Measurements from ENCODE around the gene MAGEB2. TPM values are rescaled to one million over a fixed set of nuclear protein-coding genes. Genes with fewer than 3 reads are reported as not detected.

MAGEB2 gene, protein sequence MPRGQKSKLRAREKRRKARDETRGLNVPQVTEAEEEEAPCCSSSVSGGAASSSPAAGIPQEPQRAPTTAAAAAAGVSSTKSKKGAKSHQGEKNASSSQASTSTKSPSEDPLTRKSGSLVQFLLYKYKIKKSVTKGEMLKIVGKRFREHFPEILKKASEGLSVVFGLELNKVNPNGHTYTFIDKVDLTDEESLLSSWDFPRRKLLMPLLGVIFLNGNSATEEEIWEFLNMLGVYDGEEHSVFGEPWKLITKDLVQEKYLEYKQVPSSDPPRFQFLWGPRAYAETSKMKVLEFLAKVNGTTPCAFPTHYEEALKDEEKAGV
- total RNA-seq (2021; ENCODE audit: unreplicated experiment): 0.10 TPM
- not detected for polyA plus RNA-seq (2012; ENCODE audit: insufficient read length)
- Bru-seq, nascent RNA: not detected
- BruChase-seq, experiment 1, labeled RNA remaining after a 2-hour chase: not detected
- BruChase-seq, experiment 2, labeled RNA remaining after a 6-hour chase: not detected
- long read RNA-seq: 0 reads

DNA sequence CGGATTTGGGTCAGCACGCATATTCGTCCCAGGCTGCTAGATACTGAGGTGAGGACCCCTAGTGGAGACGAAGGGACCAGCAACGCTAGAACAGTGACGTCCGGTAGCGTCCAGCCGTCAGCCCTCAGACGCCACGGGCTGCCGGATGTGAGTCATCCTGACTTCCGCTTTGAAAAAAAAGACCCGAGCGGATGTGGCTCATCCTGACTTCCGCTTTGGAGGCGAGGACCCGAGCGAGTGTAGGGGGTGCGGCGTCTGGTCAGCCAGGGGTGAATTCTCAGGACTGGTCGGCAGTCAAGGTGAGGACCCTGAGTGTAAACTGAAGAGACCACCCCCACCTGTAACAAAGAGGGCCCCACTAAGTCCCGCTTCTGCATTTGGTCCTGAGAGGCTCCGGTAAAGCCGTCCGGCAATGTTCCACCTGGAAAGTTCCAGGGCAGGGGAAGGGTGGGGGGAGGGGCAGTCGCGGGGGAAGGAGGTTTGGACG is at the start of gene MAGEB2:
Gene MAGEB2, plus strand, starts transcription at position 207 of the 487 bp plus-strand sequence. CDS start 3,018 bp downstream, outside the sequence.
- BruUV-seq (replicated peaks): no TSS peak
- ChIA-PET CTCF (no interaction called here), POLR2A (no interaction called here)
- no peak within 1 kb of the TSS for H3K27ac ChIP-seq (ENCODE audit: low read length)
- no peaks in the 10 kb centered on the region for H3K9me3 ChIP-seq (ENCODE audit: control insufficient read depth, insufficient read depth, low read depth, low read length)
- TF ChIP-seq, protein P1, sequence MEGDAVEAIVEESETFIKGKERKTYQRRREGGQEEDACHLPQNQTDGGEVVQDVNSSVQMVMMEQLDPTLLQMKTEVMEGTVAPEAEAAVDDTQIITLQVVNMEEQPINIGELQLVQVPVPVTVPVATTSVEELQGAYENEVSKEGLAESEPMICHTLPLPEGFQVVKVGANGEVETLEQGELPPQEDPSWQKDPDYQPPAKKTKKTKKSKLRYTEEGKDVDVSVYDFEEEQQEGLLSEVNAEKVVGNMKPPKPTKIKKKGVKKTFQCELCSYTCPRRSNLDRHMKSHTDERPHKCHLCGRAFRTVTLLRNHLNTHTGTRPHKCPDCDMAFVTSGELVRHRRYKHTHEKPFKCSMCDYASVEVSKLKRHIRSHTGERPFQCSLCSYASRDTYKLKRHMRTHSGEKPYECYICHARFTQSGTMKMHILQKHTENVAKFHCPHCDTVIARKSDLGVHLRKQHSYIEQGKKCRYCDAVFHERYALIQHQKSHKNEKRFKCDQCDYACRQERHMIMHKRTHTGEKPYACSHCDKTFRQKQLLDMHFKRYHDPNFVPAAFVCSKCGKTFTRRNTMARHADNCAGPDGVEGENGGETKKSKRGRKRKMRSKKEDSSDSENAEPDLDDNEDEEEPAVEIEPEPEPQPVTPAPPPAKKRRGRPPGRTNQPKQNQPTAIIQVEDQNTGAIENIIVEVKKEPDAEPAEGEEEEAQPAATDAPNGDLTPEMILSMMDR (IDR thresholded peaks at IDR 0.05): no peak
- TF ChIP-seq POLR2AphosphoS5 (IDR thresholded peaks at IDR 0.05; ENCODE audit: low read depth, low read length): no peak
- TF ChIP-seq SIN3A (IDR thresholded peaks at IDR 0.05; ENCODE audit: borderline replicate concordance, insufficient read depth, low read depth, low read length): no peak
- no peak for TF ChIP-seq TCF7L2 (IDR thresholded peaks at IDR 0.05; ENCODE audit: low read depth, low read length)
- TF ChIP-seq, protein P2, sequence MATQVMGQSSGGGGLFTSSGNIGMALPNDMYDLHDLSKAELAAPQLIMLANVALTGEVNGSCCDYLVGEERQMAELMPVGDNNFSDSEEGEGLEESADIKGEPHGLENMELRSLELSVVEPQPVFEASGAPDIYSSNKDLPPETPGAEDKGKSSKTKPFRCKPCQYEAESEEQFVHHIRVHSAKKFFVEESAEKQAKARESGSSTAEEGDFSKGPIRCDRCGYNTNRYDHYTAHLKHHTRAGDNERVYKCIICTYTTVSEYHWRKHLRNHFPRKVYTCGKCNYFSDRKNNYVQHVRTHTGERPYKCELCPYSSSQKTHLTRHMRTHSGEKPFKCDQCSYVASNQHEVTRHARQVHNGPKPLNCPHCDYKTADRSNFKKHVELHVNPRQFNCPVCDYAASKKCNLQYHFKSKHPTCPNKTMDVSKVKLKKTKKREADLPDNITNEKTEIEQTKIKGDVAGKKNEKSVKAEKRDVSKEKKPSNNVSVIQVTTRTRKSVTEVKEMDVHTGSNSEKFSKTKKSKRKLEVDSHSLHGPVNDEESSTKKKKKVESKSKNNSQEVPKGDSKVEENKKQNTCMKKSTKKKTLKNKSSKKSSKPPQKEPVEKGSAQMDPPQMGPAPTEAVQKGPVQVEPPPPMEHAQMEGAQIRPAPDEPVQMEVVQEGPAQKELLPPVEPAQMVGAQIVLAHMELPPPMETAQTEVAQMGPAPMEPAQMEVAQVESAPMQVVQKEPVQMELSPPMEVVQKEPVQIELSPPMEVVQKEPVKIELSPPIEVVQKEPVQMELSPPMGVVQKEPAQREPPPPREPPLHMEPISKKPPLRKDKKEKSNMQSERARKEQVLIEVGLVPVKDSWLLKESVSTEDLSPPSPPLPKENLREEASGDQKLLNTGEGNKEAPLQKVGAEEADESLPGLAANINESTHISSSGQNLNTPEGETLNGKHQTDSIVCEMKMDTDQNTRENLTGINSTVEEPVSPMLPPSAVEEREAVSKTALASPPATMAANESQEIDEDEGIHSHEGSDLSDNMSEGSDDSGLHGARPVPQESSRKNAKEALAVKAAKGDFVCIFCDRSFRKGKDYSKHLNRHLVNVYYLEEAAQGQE (IDR thresholded peaks at IDR 0.05; ENCODE audit: insufficient read depth in 1 of 2, low read depth in 2 of 2, low read length in 1 of 2): no peak
- intact Hi-C loops (cut with micrococcal nuclease; ENCODE audit: unreplicated experiment): no loop called here
- H3K4me1 ChIP-seq (ENCODE audit: control insufficient read depth, insufficient read depth, low read length): no peaks in the 10 kb centered on the region
- DNase-seq (ENCODE audit: low read depth, low spot score) (no peak), ATAC-seq (no peak)
- in situ Hi-C loops (cut with HindIII; ENCODE audit: low pct_unique_long_range_greater_than_20kb, low sequenced_read_pairs): no loop called here
- H3K36me3 ChIP-seq (ENCODE audit: control insufficient read depth, insufficient read depth, low read length): no peaks in the 10 kb centered on the region
- no peaks in the 10 kb centered on the region for H3K27me3 ChIP-seq (ENCODE audit: control insufficient read depth, insufficient read depth, low read length)
- H3K4me3 ChIP-seq (ENCODE audit: low read depth in 2 of 2, low read length in 2 of 2): no peak within 1 kb of the TSS

DNA sequence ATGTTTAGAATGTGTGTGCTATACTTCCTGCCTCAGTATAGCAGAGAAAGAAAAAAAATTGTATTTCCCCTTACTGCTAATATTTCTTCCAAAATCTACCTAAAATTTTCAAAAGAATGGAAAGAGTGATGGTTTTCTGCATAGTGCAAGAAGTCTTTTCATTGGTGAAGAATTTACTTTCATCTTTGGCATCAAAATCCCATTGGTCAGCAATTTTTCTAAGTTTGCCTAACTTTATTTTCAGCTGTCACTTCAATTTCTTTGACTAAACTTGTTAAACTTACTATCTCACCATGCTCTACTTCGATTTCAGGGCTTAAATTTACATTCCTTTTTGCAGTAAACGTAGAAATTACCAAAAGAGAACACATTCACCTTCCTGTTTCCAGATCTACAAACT is 44.5 kb upstream of the MAGEB2 start:
- no TSS peak for BruUV-seq (replicated peaks)
- H3K4me1 ChIP-seq (ENCODE audit: control insufficient read depth, insufficient read depth, low read length): no peaks in the 10 kb centered on the region
- POLR2A ChIA-PET: no interaction called here
- no peak for DNase-seq (ENCODE audit: low read depth, low spot score)
- no peaks in the 10 kb centered on the region for H3K9me3 ChIP-seq (ENCODE audit: control insufficient read depth, insufficient read depth, low read depth, low read length)
- TF ChIP-seq POLR2AphosphoS5 (IDR thresholded peaks at IDR 0.05; ENCODE audit: low read depth, low read length) (no peak), TCF7L2 (IDR thresholded peaks at IDR 0.05; ENCODE audit: low read depth, low read length) (no peak), SIN3A (IDR thresholded peaks at IDR 0.05; ENCODE audit: borderline replicate concordance, insufficient read depth, low read depth, low read length) (no peak)
- TF ChIP-seq, protein P1 (IDR thresholded peaks at IDR 0.05): no peak
- TF ChIP-seq, protein P2 (IDR thresholded peaks at IDR 0.05; ENCODE audit: insufficient read depth in 1 of 2, low read depth in 2 of 2, low read length in 1 of 2): no peak
- no peak overlapping the region for H3K4me3 ChIP-seq (ENCODE audit: low read depth in 2 of 2, low read length in 2 of 2)
- H3K36me3 ChIP-seq (ENCODE audit: control insufficient read depth, insufficient read depth, low read length): no peaks in the 10 kb centered on the region
- H3K27me3 ChIP-seq (ENCODE audit: control insufficient read depth, insufficient read depth, low read length): no peaks in the 10 kb centered on the region
- CTCF ChIA-PET: no interaction called here
- no peak overlapping the region for H3K27ac ChIP-seq (ENCODE audit: low read length)
- in situ Hi-C loops (cut with HindIII; ENCODE audit: low pct_unique_long_range_greater_than_20kb, low sequenced_read_pairs): no loop called here
- no peak for ATAC-seq
- intact Hi-C loops (cut with micrococcal nuclease; ENCODE audit: unreplicated experiment): no loop called here

All from Panc1 (cell line).